ENCODE data around the gene PCBP2. TPM values are rescaled to one million over a fixed set of nuclear protein-coding genes. Genes with fewer than 3 reads are reported as not detected.

PCBP2 gene
- total and polyA plus RNA-seq, 2 experiments from 2014 or later = 132 to 389 TPM

DNA sequence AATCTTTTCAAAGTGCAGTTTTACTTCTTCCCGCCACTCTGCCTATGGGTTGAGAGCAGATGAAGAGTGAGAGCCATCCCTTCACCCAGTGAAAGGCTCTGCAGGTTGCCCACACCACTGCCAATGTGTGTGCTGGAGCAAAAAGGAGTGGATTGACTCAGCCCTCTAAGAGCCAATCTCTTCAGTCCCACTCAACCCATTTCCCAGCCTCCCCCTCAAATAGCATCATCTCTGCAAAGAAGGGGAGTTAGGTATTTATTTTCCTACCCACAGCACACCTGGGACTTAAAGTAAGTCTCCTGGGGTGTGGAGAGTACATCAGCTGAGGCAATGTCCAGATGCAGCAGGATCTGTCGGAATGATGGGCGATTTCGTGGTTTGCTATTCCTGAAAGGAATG, 32.1 kb downstream of the PCBP2 start:
- H3K27me3 ChIP-seq = no peaks in the 10 kb centered on the region
- WGBS (ENCODE audit: low lambda C conversion rate, missing lambda C conversion rate) = 91% methylated on average over 4 of the region's 4 CpGs

DNA sequence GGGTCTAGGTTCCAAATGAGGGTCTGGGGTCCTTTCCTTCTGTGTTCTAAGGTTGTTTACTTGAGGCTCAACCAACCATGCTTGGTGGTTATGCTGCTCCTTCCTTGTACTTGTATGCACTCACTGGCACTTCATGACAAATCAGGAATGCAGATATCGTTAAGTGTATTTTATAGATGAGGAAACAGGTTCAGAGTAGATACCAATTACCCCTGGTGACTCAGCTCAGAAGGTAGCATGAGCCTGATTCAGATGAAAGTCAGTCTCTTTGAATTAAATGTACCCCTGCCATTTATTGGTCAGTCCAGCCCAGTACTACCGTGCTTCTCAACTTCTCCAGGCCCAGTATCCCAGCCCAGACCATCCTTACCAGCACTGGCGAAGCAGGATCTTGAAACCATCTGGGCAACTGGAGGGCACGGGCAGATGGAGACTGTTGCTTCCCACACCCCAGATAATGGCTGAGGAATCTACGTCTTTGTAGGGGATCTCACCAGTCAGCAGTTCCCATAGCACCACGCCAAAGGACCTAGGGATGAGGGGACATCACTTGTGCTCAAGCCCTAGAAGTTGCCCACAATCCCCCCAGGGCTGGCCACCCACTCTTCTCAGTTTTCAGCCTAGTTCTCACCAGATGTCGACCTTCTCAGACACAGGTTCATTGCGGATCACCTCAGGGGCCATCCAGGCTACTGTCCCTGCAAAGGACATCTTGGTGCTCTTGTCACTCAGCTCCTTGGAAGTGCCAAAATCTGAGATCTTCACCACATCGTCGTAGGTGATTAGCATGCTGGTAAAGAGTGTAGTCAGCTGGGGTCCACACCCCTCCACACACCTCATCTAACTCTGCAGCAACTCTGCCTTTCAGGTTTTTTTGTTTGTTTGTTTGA, 33.0 kb downstream of the PCBP2 start:
- Histone ChIP-seq H3K79me2 (peaks cover 16% of the 10 kb centered on the region), H2AFZ (no peak overlapping the region), H3K27me3 (no peaks in the 10 kb centered on the region), H3K4me2 (no peak overlapping the region), H3K36me3 (replicated peaks; ENCODE audit: insufficient read depth, low read depth) (no peaks in the 10 kb centered on the region), H3K9me3 (ENCODE audit: low read depth) (no peaks in the 10 kb centered on the region), H3K27ac (no peak overlapping the region), H3K4me3 (no peak overlapping the region), H3K4me1 (ENCODE audit: insufficient read depth) (no peaks in the 10 kb centered on the region), H3K9me2 (replicated peaks; ENCODE audit: insufficient read depth) (no peaks in the 10 kb centered on the region), H4K20me1 (ENCODE audit: insufficient read depth, poor library complexity, severe bottlenecking) (peaks cover 16% of the 10 kb centered on the region)
- DNase-seq (ENCODE audit: low spot score) = no peak
- TF ChIP-seq EZH2phosphoT487 (IDR thresholded peaks at IDR 0.05; ENCODE audit: low read depth, severe bottlenecking, unreplicated experiment) (no peak), EZH2 (IDR thresholded peaks at IDR 0.05; ENCODE audit: borderline replicate concordance) (no peak)
- TF ChIP-seq, protein P1, sequence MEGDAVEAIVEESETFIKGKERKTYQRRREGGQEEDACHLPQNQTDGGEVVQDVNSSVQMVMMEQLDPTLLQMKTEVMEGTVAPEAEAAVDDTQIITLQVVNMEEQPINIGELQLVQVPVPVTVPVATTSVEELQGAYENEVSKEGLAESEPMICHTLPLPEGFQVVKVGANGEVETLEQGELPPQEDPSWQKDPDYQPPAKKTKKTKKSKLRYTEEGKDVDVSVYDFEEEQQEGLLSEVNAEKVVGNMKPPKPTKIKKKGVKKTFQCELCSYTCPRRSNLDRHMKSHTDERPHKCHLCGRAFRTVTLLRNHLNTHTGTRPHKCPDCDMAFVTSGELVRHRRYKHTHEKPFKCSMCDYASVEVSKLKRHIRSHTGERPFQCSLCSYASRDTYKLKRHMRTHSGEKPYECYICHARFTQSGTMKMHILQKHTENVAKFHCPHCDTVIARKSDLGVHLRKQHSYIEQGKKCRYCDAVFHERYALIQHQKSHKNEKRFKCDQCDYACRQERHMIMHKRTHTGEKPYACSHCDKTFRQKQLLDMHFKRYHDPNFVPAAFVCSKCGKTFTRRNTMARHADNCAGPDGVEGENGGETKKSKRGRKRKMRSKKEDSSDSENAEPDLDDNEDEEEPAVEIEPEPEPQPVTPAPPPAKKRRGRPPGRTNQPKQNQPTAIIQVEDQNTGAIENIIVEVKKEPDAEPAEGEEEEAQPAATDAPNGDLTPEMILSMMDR (IDR thresholded peaks at IDR 0.05; ENCODE audit: poor library complexity) = no peak
- WGBS (ENCODE audit: low lambda C conversion rate, missing lambda C conversion rate) = 93% methylated on average over 10 of the region's 10 CpGs

More for the DNA sequence above, 32.1 kb downstream of the PCBP2 start:
- Histone ChIP-seq H3K4me3 (no peak overlapping the region), H3K4me2 (no peak overlapping the region), H3K36me3 (replicated peaks; ENCODE audit: insufficient read depth, low read depth) (no peaks in the 10 kb centered on the region), H2AFZ (no peak overlapping the region), H3K9me3 (ENCODE audit: low read depth) (no peaks in the 10 kb centered on the region), H3K9me2 (replicated peaks; ENCODE audit: insufficient read depth) (no peaks in the 10 kb centered on the region), H3K79me2 (peaks cover 15% of the 10 kb centered on the region), H3K4me1 (ENCODE audit: insufficient read depth) (no peaks in the 10 kb centered on the region), H3K27ac (no peak overlapping the region), H4K20me1 (ENCODE audit: insufficient read depth, poor library complexity, severe bottlenecking) (peaks cover 25% of the 10 kb centered on the region)
- TF ChIP-seq EZH2 (IDR thresholded peaks at IDR 0.05; ENCODE audit: borderline replicate concordance) (no peak), EZH2phosphoT487 (IDR thresholded peaks at IDR 0.05; ENCODE audit: low read depth, severe bottlenecking, unreplicated experiment) (no peak)
- TF ChIP-seq, protein P1 (IDR thresholded peaks at IDR 0.05; ENCODE audit: poor library complexity) = no peak
- no peak for DNase-seq (ENCODE audit: low spot score)

DNA sequence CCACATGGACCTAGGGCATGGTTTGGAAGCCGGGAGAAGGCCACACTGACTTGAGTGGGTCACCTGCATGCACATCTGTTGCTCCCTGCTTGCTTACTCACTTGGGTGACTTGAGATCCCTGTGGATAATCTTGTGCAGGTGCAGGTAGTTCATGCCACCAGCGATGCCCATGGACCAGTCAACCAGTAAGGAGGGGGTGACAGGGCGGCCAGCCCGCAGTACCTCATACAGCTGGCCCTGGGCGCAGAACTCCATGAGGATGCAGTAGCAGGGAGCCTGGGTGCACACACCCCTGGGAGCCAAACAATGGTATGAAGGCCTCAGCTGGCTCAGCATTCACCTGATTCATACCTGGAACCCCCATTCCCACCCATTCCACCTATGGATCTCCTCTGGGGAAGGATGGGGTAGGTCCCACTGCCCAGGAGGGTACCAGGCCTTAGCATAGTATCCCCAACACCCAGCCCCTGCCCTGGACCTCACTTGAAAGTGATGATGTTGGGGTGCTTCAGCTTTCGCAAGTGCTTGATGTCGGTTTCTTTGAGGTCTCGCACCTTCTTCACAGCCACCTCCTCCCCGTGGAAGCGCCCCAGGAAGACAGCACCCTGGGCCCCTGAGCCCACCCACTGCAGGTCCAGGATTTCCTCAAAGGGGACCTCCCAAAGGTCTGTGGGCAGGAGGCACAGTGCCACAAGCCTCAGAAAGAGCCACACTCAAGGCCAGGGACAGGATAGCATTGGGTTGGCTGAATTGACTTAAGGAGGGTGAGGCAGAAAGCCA, 34.2 kb downstream of the PCBP2 start:
- H3K27ac ChIP-seq = no peak overlapping the region
- H3K4me1 ChIP-seq (ENCODE audit: insufficient read depth) = no peaks in the 10 kb centered on the region
- H3K9me3 ChIP-seq (ENCODE audit: low read depth) = no peaks in the 10 kb centered on the region
- H4K20me1 ChIP-seq (ENCODE audit: insufficient read depth, poor library complexity, severe bottlenecking) = peaks cover 9% of the 10 kb centered on the region
- no peak overlapping the region for H3K4me3 ChIP-seq
- no peak for TF ChIP-seq EZH2phosphoT487 (IDR thresholded peaks at IDR 0.05; ENCODE audit: low read depth, severe bottlenecking, unreplicated experiment)
- TF ChIP-seq, protein P1 (IDR thresholded peaks at IDR 0.05; ENCODE audit: poor library complexity) = no peak
- no peak for TF ChIP-seq EZH2 (IDR thresholded peaks at IDR 0.05; ENCODE audit: borderline replicate concordance)
- H3K9me2 ChIP-seq (replicated peaks; ENCODE audit: insufficient read depth) = no peaks in the 10 kb centered on the region
- WGBS (ENCODE audit: low lambda C conversion rate, missing lambda C conversion rate) = 91% methylated on average over 10 of the region's 10 CpGs
- H2AFZ ChIP-seq = no peak overlapping the region
- H3K4me2 ChIP-seq = no peak overlapping the region
- H3K36me3 ChIP-seq (replicated peaks; ENCODE audit: insufficient read depth, low read depth) = no peaks in the 10 kb centered on the region
- no peak for DNase-seq (ENCODE audit: low spot score)
- H3K27me3 ChIP-seq = no peaks in the 10 kb centered on the region
- peaks cover 22% of the 10 kb centered on the region for H3K79me2 ChIP-seq

All from hepatocyte (in vitro differentiated cells).